Hematopoietic multipotent progenitor cell treated with erythropoietin and hydrocortisone succinate and interleukin-3 and kit ligand, for 4 days (in vitro differentiated cells): ENCODE measurements around the gene XAB2.
A peak's percentile ranks its signal among the peaks of the same experiment; 100 is the strongest.
"Not testable (repeated sequence)": the region's sequence is repeated elsewhere in the genome, so short reads cannot be mapped to it uniquely, and the experiment has no call there.

Experiments used
- DNase-seq: peaks from one replicate; pipeline ENCODE4 v3.0.0-alpha.2; 2015

XAB2 gene

GRCh38 chr19:7611541-7612279 lies 17.6 kb downstream of the XAB2 start:
- DNase-seq: no peak

GRCh38 chr19:7610491-7611240 lies 18.7 kb downstream of the XAB2 start:
- DNase-seq: no peak

- DNase-seq: no peak
These were observed 21.3 kb downstream of the XAB2 start for GRCh38 chr19:7607874-7608560.

GRCh38 chr19:7607212-7607873 lies 22.0 kb downstream of the XAB2 start:
- no peak for DNase-seq

GRCh38 chr19:7606289-7606688 lies 23.1 kb downstream of the XAB2 start:
- DNase-seq: no peak

GRCh38 chr19:7605490-7606222 lies 23.7 kb downstream of the XAB2 start:
- peak; percentile 86 for DNase-seq

GRCh38 chr19:7603919-7604318 lies 25.4 kb downstream of the XAB2 start:
- DNase-seq: peak; percentile 41

- DNase-seq: no peak
These were observed 26.3 kb downstream of the XAB2 start for GRCh38 chr19:7602935-7603497.

GRCh38 chr19:7602240-7602934 lies 27.0 kb downstream of the XAB2 start:
- no peak for DNase-seq

GRCh38 chr19:7600721-7601120 lies 28.6 kb downstream of the XAB2 start:
- DNase-seq: no peak

- DNase-seq: no peak
These were observed 31.2 kb downstream of the XAB2 start for GRCh38 chr19:7598180-7598579.

- DNase-seq: no peak
These were observed 31.7 kb downstream of the XAB2 start for GRCh38 chr19:7597689-7598088.

GRCh38 chr19:7596211-7596937 lies 33.0 kb downstream of the XAB2 start:
- no peak for DNase-seq

GRCh38 chr19:7595466-7596133 lies 33.7 kb downstream of the XAB2 start, which contains the start of gene CAMSAP3:
CAMSAP3 (plus strand) TSS chr19:7595863; CDS start chr19:7596003, 140 bp downstream.
- DNase-seq: peak; percentile 47

GRCh38 chr19:7590256-7590655 lies 39.1 kb downstream of the XAB2 start:
- no peak for DNase-seq

- DNase-seq: no peak
These were observed 39.5 kb downstream of the XAB2 start for GRCh38 chr19:7589822-7590221.

- DNase-seq: no peak
These were observed 46.9 kb downstream of the XAB2 start for GRCh38 chr19:7582446-7582845.

- DNase-seq: no peak
These were observed 50.2 kb downstream of the XAB2 start for GRCh38 chr19:7579182-7579581.

- DNase-seq: no peak
These were observed 51.2 kb downstream of the XAB2 start for GRCh38 chr19:7578127-7578526.

- DNase-seq: not testable (repeated sequence)
These were observed 51.9 kb downstream of the XAB2 start for GRCh38 chr19:7577422-7577821.
